Activated CD8-positive, alpha-beta memory T cell treated with anti-CD3 and anti-CD28 coated beads, Interleukin-2, amount 50 U/mL, for 4 hours (primary cell): ENCODE measurements around the gene AP1G2.

Experiments
- DNase-seq: peaks from one replicate; pipeline ENCODE4 v3.0.0-alpha.2; 2020

Gene AP1G2

DNA sequence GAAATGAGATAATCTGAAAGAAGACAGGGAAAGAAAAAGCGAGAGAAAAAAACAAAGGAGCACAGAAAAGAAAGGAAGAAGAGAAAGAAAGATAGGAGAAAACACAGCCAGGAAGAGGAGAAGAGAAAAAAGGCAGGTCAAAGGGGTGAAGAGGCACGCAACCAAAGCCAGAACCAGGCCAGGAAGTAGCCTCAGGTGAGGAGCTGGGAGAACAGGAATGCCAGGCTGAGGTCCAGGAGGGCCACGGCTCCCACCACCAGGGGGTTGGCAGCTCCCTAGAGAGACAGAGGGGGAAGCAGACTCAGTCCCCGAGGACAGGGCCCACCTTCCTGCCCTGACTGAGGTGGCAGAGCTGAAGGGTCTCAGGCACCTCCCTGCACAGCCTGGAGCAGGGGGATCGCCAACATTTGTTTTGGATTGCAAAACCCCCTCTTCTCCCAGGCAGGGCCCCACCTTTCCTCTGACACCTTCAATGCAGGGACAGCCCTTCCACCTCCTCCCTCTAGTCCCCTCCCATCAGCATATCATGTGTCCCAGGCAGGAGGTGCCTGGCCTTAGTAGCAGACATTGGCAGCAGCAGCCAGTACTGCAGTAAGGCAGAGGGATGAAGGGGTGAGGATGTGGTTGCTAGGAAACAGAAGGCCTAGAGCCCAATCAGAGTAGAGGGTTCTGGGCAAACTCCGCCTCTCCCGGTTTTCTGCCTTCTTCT, 2.0 kb upstream of the AP1G2 start:
- DNase-seq = no peak

DNA sequence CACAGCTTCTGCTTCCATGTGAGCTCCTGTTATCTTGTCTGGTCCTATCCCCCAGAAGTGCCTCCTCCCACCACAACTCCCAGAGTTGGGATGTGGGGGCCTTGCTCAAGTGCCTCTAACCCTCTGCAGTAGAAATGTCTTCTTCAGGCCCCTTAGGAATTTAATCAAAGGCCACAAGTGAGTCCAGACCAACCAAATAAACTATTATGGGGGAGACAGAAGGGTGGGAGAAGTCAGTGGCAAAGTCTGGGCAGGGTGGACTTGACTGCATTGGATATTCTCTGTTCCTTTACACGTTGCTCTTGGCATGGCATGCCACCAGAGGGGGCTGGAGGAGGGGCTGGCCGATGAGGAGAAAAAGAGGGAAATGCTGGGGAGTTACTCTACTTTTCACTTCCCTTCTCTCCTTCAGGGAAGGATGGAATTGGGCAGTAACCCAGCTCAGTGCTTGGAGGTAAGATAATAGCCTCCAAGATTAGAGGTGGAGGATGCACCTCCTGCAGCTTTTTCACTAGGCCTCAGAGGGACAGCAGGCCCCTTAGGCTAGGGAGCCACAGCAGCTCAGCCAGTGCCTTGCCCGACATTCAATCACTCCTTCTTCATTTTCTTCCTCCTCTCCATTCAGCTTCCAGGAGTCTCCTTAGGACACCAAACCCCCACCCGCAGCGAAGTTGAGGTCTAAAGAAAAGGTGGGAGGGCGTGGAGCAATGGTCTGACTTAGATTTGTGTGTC, 1.2 kb upstream of the AP1G2 start:
- DNase-seq = no peak

DNA sequence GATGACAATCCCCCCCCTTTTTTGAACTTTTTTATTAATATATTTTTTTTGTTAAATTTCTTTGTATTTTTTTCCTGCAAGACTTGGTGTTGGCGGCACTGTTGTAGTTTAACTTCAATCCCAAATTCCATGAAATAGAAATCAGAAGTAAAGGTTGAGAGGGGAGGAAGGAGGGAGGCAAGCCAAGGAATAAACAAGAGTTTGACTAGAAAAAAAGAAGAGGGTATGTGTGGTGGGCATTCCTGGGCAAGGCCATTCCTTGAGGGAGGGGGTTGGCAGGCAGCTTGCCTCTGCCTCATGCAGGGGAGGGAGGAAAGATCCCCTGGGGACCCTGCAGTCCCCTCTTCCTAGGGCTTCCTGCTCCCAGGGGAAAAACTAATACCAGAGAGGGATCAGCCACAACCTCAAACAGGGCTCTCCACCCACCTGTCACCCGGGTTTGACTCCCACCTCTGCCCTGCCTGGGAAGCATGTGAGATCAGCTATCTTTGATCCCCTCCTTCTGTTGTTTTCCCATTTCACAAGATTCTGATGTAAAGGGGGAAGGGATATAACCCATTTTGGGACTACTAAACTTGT, 519 bp upstream of the AP1G2 start:
- no peak for DNase-seq

DNA sequence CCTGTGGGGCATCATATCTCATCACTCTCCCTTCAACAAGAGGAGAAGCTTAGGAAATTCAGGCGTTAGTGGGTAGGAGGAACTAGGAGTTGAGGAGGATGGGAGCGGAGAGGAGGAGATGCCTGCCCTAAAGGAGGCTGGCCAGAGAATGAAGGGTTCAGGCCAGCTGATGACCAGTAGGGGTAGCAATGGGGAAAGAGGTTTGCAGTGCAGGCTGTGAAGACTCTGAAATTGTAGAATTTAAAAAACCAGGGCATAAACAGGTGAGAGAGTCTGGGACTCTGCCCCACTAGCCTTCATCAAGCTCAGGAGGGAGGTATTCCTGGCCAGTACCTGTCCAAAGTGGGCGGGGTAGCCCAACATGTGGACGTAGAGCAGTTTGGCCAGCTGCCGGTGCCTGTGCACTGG, 809 bp downstream of the AP1G2 start:
- no peak for DNase-seq

DNA sequence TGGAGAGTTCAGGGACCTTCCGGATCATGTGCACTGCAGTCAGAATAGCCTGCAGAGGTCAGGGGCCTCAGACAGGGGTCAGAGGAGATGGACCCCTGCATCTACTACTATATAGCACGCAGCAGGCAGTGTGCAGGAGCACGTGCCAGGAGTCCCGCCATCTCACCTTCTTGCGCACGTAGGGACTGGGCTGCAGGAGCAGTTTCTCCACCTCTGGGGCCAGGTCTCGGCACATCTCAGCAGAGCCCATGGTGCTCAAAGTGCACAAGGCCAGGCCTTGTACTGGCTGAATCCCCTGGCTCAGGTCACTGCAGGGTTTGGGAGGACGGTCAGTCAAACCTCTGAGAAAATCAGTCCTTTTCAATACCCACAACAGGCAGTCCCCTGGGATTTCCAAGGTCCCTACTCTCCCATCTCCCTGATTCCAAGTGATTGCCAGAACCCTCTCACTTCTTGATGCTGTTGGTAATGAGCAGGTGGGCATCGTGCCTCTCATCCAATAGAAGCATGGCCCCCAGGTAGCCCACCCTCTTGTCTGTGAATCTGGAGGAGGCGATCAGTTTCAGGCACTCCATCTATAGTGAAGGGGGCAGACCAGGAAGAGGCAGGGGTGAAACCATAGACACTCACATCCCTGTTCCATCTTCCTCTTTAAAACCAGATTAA, 1.3 kb downstream of the AP1G2 start:
- no peak for DNase-seq

DNA sequence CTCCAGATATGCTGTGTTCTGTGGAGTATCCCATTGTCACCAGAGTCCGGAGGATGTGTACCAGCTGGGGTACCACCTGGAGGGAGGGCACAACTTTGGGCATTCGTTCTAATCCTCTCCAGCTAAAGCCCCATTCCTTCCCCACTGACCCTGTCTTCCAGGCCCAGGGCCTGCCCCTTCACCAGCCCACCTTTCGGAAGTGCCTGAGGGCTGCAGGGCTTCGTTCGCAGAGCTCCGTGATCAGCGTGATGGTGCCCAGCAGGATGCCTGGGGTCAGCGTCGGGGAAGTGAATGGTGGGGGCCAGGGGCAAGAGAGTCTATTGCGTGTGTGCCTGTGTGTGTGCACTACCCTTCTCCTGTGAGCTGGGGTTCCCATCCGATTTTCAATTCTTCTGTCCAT, 2.0 kb downstream of the AP1G2 start:
- no peak for DNase-seq

DNA sequence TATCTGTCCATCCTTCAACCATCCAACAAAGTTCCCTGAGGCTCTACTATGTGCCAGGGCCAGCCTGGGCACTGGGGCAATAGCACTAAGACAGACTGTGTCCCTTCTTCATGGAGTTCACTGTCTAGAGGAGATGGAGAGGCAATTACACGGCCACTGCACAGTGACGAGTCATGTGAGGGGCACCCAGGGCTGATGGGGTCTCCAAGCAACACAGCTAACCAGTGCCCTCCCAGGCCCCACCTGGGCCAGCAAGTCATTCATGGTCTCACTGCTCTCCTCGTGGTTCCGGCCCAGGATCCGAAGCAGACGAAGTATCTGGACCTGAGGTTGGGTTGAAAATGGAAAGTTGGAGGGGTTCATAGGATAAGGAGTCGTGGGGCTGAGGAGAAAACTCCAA, 2.7 kb downstream of the AP1G2 start:
- DNase-seq = no peak

DNA sequence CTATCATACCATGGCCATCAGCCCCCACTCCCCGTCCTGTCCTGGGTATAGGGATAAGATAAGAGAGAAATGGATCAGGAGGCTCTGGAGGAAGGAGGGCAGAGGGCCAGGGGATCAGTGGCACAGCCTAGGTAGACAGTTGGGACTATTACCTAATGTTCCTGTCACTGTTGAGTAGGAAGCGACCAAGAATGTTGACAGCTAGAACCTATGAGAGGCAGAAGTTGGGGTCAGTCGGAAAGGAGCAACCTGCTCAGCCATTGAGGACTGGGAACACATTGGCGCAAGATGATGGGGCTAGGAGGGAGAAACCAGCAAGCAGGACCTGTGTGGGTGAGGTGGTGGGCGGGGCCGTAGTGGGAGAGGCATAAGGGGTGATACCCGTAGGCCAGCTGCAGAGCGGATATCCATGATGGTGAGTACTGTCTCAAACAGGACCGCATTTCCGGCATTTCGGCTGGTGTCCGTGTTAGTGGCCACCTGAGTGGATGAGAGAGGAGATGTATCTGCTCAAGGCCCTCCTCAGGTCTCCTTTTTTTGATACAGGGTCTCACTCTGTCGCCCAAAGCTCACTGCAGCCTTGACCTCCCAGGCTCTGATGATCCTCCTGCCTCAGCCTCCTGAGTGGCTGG, 3.3 kb downstream of the AP1G2 start:
- no peak for DNase-seq

DNA sequence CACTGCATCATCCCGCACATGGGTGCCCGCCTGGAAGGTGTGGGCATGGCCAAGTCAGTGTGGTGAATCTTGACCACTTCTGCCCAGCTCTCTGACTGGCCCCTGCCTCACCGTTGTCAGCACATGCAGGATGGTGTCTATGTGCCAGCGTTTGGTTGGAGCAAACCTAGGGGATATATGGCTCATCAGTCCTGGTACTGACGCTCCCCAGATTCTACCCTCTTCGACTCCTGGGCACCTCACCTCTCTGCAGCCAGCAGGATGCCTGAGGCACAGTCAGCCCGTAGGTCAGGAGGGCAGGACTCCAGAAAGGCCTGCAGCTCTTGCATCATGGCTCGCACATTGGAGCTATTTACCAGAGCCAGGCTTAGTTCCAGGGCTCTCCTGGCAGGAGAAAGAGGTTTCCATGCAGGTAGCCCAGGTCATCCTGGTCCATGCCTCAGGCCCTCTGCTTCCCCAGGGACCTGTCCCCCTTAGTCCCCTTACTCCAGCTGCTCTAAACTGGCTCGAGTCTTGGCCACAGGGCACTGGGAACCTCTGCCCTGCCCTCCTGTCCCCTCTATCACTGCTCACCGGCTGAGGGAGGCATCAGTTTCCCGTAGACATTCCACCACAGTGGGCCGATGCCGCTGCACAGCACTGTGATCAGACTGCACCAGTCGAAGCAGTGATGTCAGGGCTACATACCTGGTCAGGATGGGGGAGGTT, 4.0 kb downstream of the AP1G2 start:
- no peak for DNase-seq

DNA sequence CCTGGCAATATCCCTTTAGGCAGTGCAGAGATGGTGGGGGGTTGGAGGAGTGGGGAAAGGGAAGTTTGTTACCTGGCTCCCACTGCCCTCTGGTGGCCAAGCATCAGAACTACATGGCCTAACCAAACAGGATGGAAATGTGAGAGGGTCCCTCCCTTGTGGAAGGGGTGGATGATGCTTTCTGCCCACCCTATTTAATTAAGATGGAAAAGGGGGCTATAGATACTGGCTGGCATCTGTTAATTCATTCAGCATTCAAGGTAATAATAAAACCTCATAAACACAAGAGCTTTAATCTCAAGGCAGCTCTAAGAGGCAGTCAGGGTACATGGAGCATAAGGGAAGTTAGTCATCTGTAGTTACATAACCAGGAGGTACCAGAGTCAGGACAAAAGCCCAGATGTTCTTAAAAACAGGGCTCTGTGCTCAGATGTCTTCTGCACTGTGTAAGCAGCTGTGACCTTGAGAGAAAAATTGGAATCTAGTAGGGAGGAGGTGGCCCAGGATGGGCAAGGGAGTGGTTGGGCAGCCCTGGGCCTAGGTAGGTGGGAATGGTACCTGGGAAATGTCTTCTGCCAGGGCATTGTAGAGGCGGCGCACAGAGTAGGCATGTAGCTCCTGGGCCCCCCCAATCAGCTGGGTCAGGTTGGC, 4.6 kb downstream of the AP1G2 start:
- DNase-seq = peak; percentile 65

DNA sequence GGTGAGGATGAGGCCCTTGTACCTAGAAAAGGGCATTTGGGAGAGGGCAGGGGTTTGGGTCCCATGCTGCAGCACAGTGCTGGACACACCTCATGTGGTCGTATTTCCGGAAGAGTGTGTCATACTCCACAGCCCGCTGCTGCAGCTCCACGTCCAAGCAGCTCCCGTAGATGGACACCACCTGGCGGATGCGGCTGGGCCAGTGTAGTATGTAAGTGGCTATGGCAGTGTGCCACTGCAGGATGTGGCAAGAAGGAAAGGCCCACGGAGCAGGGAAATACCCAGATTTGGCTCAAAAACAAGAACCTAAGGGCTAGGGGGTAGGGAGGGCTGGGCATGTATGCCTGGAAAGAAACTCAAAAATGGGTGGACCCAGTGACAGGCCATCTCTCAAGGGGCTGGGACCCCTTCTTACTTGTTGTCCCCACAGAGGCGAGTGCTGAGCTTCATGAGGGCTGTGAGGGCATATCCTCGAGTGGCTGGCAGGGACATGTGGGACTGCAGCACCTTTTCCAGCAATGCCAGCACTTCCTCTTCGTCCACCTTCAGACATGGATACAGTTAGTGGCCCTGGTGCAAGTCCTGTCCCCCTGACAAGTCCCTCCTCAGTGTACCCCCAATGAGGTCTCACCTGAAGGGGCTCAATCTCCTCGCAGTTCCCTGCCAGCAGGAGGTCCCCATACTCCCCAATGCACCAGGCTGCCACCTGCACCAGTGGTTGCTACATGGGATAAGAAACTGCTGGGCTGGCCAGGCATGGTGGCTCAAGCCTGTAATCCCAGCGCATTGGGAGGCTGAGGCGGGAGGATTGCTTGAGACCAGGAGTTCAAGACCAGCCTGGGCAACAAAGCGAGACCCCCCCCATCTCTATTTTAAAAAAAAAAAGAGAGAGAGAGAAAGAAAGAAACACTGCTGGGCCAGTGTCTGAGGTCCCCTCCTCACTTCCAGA, 5.4 kb downstream of the AP1G2 start:
- no peak for DNase-seq

DNA sequence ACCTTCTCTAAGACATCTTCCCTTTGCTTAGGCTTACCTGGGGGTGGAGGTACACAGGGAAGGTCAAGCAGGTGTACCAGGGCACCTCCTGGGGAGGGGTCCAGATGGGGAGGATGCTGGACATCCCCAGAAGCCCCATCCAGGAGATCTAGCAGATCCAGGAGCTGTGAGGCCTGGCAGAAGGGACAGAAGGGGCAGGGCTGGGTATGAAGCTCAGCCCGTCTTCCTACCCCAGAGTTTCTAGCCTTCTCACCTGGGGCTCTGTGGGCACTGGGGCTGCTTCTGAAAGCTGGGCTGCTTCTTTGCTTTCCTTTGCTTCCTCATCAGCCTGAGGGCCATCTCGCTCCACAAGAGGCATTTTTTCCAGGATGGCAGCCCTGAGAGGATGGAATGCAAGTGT, 6.3 kb downstream of the AP1G2 start:
- DNase-seq = no peak

DNA sequence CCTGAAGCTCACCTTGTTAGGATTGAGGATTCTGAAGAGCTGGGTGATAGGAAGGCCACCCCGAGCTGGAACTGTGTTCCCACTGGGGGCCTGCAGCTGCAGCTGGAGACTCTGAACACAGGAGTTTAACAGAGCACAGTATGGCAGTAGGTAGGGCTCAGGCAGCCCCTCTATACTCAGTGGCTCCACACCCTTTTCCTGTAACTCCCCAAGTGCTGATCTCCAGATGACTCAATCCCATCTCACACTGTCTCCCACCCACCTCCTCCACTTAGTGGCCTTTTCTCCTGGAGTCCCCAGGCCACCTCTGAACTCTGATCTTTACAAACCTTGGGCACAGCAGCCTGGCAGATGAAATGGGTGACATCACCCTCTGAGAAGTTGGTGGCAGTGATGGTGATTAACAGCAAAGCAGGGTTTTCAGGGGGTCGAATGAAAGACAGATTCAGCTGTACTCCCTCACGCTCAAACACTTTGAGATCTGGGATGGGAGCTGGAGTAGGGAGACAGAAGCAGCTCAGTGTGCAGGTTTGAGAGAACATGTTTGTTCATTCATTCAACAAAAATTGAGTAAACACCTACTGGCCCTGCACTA, 7.6 kb downstream of the AP1G2 start:
- no peak for DNase-seq

DNA sequence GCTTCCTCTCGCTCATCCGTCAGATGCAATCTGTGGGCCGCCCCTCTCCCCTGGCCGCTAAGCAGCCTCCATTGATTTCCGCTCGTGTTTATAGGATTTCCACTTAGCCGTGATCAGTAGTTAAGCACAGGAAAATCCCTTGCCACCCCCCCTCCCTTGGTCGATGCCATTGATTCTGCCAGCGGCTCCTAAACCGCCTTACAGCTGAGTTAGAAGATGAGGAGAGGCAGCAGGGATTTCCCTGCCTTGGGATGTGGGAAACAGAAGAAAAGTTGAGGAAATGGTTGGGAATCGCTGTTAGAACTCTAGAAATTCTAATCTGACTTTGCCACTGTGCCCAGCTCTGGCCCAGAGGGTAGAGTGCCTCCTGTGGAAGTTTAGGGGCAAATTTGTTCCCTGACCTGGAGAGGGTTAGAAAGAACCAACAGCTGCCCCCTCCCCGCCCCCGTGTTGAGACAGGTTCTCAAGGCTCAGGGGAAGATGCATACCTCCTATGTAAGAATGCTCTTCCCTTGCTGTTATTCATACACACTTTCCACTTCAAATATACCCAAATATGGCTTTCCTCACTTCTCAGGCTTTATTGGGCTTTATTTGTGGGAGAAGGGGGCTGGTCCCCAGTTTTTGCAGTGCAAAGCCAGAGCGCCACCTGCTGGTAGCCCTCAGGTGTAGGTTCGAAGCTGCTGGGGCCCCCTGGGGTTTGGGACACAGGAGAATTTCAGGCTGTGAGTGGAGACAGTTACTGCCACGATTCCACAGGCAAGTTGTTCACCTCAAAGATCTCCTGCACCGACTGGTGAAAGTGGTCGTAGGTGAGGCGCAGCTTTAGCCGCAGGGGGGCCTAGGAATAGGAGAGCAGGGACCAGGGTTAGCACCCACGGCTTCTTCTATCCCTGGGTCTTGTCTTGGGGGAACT, 8.3 kb downstream of the AP1G2 start:
- peak; percentile 72 for DNase-seq

DNA sequence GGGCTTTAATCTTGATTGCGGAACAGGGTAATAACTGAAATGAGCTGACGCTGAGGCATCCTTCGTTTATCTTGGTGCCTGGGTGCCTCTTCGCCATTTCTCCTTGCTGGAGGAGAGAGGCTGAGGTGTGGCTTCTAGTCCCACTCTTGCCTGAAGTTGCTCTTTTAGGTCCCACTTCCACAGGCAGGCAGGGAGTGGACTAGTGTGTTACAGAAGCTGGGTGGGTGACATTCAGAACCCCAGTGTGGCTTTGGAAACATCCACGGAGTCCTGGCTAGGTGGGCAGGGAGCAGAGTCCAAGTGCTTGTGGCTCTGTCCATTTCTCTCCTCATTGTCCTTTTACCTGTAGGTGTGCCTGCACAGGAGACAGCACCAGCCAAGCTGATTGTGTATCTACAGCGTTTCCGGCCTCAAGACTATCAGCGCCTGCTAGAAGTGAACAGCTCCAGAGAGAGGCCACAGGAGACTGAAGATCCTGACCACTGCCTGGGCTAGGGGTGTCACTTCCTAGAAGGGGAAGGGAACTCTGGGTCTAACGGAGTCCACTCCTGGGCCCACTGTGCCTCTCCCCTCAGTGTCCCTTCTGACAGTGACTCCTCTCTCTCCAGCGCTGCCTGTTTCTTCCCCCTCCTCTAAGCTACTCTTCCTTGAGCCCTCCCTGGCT, 9.1 kb downstream of the AP1G2 start:
- no peak for DNase-seq

DNA sequence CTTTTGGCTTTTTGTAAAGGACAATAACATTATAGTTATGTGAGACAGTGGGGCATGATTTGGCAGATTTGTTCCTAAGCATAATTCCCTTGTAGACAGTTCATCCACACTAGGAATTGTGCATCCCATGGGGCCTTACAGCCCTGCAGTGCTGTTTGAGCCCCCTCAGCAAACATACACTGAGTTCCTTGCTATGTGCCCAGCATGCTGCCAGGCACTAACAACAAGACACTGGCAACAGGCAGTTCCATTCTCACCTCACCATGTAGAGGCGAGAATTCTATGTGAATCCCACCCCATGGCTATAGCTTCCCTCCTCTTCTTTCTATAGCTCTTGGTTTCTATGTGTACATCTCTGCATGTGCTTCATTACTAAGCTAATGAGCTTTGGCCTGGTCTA, 9.6 kb downstream of the AP1G2 start:
- DNase-seq = no peak

DNA sequence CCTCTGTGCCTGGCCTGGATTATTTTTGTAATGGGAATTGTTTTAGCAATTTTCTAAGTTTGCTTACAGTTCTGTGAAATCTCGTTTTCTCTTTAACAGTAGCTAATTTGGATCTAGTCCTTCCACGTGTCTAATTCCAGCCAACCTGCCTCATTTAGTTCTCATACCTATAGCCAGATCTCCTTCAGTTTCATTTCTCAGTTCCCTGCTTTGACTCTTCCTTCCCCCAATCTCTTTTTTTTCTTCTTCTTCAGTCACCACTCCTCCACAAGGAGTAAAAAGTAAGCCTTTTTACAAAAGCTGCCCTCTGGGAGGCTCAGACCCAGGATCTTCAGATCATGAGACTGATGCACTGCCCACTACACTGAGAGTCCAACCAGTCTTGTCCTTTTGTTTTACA, 10.1 kb downstream of the AP1G2 start:
- DNase-seq = no peak

DNA sequence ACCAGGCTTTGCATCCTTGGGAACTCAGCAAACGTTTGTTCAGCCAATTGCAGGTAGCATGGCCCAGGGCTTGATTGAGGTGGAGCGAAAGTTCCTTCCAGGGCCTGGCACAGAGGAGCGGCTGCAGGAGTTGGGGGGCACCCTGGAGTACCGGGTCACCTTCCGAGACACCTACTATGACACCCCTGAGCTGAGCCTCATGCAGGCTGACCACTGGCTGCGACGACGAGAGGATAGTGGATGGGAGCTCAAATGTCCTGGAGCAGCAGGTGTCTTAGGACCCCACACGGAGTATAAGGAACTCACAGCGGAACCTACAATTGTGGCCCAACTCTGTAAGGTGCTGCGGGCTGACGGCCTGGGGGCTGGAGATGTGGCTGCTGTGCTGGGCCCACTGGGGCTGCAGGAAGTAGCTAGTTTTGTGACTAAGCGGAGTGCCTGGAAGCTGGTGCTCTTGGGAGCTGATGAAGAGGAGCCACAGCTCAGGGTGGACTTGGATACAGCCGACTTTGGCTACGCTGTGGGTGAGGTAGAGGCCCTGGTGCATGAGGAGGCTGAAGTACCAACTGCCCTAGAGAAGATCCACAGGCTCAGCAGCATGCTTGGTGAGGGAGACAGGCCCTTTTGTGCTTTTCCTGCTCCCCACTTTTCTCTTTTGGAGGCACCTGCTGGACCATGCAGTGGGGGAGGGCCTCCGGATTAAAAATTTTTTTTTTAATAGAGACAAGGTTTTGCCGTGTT, 10.7 kb downstream of the AP1G2 start:
- no peak for DNase-seq
